ENCODE results near the gene SDHAF2.

DNA sequence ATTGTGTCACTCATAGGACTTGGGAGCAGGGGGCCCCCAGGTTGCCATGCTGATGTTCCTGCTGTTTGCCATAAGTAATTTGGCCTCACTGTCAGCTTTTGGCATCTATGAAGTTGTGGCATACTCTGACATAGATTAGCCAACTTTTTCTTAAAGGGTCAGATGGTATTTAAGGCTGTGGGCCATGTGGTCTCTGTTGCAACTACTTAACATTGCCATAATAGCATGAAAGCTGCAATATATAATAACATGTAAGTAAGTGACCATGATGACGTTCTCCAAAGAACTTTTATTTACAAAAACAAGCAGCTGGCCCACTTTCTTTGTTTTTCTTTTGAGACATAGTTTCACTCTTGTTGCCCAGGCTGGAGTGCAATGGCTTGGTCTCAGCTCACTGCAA lies 39.8 kb upstream of the SDHAF2 start:
- TF ChIP-seq, protein P1, sequence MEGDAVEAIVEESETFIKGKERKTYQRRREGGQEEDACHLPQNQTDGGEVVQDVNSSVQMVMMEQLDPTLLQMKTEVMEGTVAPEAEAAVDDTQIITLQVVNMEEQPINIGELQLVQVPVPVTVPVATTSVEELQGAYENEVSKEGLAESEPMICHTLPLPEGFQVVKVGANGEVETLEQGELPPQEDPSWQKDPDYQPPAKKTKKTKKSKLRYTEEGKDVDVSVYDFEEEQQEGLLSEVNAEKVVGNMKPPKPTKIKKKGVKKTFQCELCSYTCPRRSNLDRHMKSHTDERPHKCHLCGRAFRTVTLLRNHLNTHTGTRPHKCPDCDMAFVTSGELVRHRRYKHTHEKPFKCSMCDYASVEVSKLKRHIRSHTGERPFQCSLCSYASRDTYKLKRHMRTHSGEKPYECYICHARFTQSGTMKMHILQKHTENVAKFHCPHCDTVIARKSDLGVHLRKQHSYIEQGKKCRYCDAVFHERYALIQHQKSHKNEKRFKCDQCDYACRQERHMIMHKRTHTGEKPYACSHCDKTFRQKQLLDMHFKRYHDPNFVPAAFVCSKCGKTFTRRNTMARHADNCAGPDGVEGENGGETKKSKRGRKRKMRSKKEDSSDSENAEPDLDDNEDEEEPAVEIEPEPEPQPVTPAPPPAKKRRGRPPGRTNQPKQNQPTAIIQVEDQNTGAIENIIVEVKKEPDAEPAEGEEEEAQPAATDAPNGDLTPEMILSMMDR (IDR thresholded peaks at IDR 0.05) = no peak
- TF ChIP-seq POLR2A (IDR thresholded peaks at IDR 0.05) = no peak
